ENCODE data around the gene DGCR8. TPM values are rescaled to one million over a fixed set of nuclear protein-coding genes. Genes with fewer than 3 reads are reported as not detected.

The DGCR8 gene
- total RNA-seq, 1 experiment from 2014 or later, result 26.8 TPM

DNA sequence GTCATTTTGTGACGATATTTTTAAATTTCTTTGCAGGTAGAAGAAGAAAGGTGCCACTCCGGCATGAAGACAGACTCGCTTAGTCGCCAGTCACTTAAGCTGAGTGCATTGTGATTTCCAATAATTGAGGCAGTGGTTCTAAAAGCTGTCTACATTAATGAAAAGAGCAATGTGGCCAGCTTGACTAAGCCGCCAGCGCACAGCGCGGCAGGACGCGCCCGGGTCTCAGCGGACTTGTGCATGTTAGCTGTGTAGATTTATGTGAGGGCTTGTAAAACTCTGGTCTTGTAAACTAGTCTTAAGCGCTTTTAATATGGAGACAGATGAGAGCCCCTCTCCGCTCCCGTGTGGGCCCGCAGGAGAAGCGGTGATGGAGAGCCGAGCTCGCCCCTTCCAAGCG, 5.6 kb downstream of the DGCR8 start:
- in situ Hi-C loops (cut with HindIII; ENCODE audit: low pct_unique_long_range_greater_than_20kb, low sequenced_read_pairs), result no loop called here
- no peak for DNase-seq (ENCODE audit: low read depth)

- in situ Hi-C loops (cut with HindIII; ENCODE audit: low pct_unique_long_range_greater_than_20kb, low sequenced_read_pairs), result no loop called here
- DNase-seq (ENCODE audit: low read depth), result no peak
These were observed 6.1 kb downstream of the DGCR8 start for GRCh38 chr22:20086101-20086599.

DNA sequence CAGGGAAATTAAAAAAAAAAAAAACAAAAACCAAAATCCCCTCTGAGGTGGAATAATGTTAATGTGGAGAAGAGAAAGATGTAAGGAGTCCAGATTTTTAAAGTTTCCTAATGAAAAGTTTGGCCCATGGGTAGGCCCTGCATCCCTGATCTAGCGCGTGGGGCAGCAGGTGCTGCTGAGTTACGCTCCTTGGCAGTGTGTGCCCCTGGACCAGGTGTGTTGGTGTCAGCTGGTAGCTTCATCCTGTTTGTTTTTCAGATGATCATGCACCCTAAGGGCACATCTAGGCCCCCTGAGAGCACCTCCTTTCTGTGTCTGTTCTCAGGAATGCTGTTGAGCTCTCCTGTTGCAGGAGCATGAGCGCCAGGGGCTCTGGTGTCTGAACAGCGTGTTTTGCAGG, 6.7 kb downstream of the DGCR8 start:
- DNase-seq (ENCODE audit: low read depth), result no peak
- in situ Hi-C loops (cut with HindIII; ENCODE audit: low pct_unique_long_range_greater_than_20kb, low sequenced_read_pairs), result no loop called here

GRCh38 chr22:20087319-20088262, 7.5 kb downstream of the DGCR8 start:
- no peak for DNase-seq (ENCODE audit: low read depth)
- in situ Hi-C loops (cut with HindIII; ENCODE audit: low pct_unique_long_range_greater_than_20kb, low sequenced_read_pairs), result no loop called here

GRCh38 chr22:20088263-20088648, 8.2 kb downstream of the DGCR8 start:
- no peak for DNase-seq (ENCODE audit: low read depth)
- in situ Hi-C loops (cut with HindIII; ENCODE audit: low pct_unique_long_range_greater_than_20kb, low sequenced_read_pairs), result no loop called here

- in situ Hi-C loops (cut with HindIII; ENCODE audit: low pct_unique_long_range_greater_than_20kb, low sequenced_read_pairs), result no loop called here
- DNase-seq (ENCODE audit: low read depth), result no peak
These were observed 9.4 kb downstream of the DGCR8 start for GRCh38 chr22:20089226-20089976.

DNA sequence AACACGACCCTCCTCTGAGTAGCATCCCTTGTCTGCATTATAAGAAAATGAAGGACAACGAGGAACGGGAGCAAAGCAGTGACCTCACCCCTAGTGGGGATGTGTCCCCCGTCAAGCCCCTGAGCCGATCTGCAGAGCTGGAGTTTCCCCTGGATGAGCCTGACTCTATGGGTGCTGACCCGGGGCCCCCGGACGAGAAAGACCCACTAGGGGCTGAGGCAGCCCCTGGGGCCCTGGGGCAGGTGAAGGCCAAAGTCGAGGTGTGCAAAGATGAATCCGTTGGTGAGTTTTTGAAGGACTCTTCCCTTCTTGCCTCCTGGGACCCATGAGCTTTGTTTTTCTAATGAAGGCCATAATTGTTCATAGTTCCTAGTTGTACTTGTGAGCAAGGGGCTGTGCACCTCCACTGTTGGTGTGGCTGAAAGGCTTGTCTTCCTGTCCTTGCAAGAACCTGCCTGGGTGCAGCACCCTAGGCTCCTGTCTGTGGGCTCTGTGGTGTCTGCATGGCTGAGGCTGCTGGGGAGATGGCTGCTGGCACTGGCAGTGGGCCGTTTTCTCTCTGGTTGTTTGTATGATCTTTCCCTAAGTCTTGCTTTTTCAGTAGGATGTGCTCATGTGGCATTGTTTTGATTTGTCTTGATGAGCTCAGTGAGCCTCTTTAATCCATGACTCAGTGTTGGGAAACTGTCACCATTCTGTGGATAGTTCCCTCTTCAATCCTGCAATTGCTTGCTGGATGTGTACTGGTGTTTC, 10.1 kb downstream of the DGCR8 start:
- DNase-seq (ENCODE audit: low read depth), result no peak
- in situ Hi-C loops (cut with HindIII; ENCODE audit: low pct_unique_long_range_greater_than_20kb, low sequenced_read_pairs), result no loop called here

- DNase-seq (ENCODE audit: low read depth), result no peak
- in situ Hi-C loops (cut with HindIII; ENCODE audit: low pct_unique_long_range_greater_than_20kb, low sequenced_read_pairs), result no loop called here
These were observed 10.7 kb downstream of the DGCR8 start for GRCh38 chr22:20090730-20091240.

DNA sequence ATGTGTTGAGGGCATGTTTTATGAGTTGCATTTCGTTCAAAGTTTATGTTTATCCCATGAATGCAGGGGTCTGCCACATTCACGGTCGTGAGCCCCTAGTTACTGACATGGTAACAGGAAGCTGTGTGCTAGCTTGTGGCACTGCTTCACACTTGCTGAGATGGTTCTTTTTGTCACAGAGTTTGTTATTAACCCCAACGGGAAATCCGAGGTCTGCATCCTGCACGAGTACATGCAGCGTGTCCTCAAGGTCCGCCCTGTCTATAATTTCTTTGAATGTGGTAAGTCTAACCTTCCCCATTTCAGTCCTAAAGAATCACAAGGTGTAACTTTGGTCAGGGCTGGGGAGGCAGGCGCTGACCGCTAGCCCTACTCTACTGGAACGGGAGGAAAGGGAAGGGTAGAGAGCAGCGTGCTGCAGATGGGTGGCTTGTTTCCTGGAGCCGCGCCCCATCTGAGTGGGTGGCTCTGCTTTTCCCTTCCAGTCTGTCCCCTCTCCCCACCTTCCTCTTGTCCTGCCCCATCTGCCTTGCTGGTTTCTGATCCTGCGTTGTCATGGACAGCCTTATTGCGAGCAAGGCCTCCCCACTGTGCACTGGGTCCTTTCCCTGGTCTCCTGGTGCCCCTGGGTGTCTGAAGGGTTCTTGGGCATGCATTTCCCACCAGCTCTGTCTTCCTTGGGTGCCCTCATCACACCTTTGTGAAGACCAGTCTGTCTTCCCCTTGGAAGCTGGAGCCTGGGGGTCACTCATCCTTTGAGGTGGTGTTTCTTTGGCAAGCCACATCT, 11.8 kb downstream of the DGCR8 start:
- in situ Hi-C loops (cut with HindIII; ENCODE audit: low pct_unique_long_range_greater_than_20kb, low sequenced_read_pairs), result no loop called here
- no peak for DNase-seq (ENCODE audit: low read depth)

GRCh38 chr22:20092477-20092854, 12.4 kb downstream of the DGCR8 start:
- in situ Hi-C loops (cut with HindIII; ENCODE audit: low pct_unique_long_range_greater_than_20kb, low sequenced_read_pairs), result no loop called here
- no peak for DNase-seq (ENCODE audit: low read depth)

- no peak for DNase-seq (ENCODE audit: low read depth)
- in situ Hi-C loops (cut with HindIII; ENCODE audit: low pct_unique_long_range_greater_than_20kb, low sequenced_read_pairs), result no loop called here
These were observed 13.6 kb downstream of the DGCR8 start for GRCh38 chr22:20093418-20094196.

GRCh38 chr22:20094197-20094807, 14.3 kb downstream of the DGCR8 start:
- no peak for DNase-seq (ENCODE audit: low read depth)
- in situ Hi-C loops (cut with HindIII; ENCODE audit: low pct_unique_long_range_greater_than_20kb, low sequenced_read_pairs), result no loop called here

DNA sequence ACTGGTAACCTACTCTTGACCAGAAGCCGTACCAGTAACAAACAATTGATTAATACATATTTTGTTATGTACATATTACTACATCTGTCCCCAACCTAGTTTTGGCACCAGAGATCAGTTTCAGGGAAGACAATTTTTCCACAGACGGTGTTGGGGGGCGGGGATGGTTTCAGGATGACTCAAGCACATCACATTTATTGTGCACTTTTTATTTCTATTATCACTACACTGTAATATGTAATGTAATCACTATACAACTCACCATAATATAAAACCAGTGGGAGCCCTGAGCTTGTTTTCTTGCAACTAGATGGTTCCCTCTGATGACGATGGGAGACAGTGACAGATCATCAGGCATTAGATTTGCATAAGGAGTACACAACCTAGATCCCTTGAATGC, 15.5 kb downstream of the DGCR8 start:
- no peak for DNase-seq (ENCODE audit: low read depth)
- in situ Hi-C loops (cut with HindIII; ENCODE audit: low pct_unique_long_range_greater_than_20kb, low sequenced_read_pairs), result no loop called here

GRCh38 chr22:20096574-20097420, 16.8 kb downstream of the DGCR8 start:
- in situ Hi-C loops (cut with HindIII; ENCODE audit: low pct_unique_long_range_greater_than_20kb, low sequenced_read_pairs), result no loop called here
- DNase-seq (ENCODE audit: low read depth), result no peak

- in situ Hi-C loops (cut with HindIII; ENCODE audit: low pct_unique_long_range_greater_than_20kb, low sequenced_read_pairs), result no loop called here
- no peak for DNase-seq (ENCODE audit: low read depth)
These were observed 19.2 kb downstream of the DGCR8 start for GRCh38 chr22:20099099-20099711.
